GM21717 (cell line): Measurements from ENCODE around the gene KLHL13.

Source experiments
- ATAC-seq: cut with Tn5 transposase; IDR thresholded peaks from one replicate; pipeline ENCODE4 v1.9.1; 2021; ENCODE audit warnings: mild to moderate bottlenecking, moderate library complexity; ENCODE audit not compliant: unreplicated experiment

KLHL13 gene

GRCh38 chrX:117892469-117892868 is 224.1 kb downstream of the KLHL13 start:
- no peak for ATAC-seq

DNA sequence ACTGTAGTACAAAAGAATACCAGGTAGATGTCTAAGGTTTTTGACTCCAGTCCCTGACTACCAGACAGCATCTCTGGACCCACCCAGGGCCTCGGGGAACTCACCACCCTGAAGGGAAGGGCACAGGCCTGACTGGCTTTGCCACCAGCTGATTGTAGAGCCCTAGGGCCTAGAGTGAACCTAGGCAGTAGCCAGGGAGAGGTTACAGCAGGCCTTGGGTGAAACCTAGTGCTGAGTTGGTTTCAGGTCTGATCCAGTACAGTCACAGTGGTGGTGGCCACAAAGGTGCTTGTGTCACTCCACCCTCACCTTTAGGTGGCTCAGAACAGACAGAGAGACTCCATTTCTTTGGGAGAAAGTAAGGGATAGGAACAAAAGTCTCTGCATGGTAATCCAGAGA is 244.8 kb downstream of the KLHL13 start:
- no peak for ATAC-seq

DNA sequence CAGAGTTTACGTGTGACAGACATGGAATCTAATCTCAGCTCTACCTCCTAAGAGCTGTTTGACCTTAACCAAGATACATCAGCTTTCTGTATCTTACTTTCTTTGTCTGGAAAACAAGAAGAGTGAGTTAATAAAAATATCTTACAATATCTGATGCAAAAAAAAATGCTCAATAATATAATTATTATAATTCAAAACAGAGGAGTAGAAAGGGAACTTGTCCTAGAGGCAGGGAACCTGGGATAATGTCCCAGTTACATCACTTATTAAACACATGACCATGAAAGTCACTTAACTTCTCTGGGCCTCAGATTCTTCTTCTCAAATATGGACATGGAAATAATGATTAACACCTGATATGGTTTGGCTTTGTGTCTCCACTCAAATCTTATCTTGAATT is 256.1 kb downstream of the KLHL13 start:
- ATAC-seq = no peak

- no peak for ATAC-seq
Measured at GRCh38 chrX:117854806-117855205, 261.8 kb downstream of the KLHL13 start.

DNA sequence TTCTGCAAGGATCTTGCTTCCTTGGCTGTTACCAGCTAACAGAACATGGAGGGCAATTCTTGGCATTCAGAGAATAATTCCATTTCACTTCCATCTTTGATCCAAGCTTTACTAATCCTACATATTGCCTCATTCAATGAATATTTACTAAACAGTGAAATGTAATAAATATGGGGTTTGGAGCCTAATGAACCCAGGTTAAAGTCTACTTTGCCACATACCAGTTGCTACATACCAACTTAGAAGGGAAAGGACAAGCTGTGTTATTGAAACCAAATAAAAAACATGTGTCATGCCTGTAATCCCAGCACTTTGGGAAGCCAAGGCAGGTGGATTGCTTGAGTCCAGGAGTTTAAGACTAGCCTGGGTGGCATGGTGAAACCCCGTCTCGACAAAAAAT is 265.6 kb downstream of the KLHL13 start:
- ATAC-seq = no peak
